ENCODE results near the gene SPSB2.

DNA sequence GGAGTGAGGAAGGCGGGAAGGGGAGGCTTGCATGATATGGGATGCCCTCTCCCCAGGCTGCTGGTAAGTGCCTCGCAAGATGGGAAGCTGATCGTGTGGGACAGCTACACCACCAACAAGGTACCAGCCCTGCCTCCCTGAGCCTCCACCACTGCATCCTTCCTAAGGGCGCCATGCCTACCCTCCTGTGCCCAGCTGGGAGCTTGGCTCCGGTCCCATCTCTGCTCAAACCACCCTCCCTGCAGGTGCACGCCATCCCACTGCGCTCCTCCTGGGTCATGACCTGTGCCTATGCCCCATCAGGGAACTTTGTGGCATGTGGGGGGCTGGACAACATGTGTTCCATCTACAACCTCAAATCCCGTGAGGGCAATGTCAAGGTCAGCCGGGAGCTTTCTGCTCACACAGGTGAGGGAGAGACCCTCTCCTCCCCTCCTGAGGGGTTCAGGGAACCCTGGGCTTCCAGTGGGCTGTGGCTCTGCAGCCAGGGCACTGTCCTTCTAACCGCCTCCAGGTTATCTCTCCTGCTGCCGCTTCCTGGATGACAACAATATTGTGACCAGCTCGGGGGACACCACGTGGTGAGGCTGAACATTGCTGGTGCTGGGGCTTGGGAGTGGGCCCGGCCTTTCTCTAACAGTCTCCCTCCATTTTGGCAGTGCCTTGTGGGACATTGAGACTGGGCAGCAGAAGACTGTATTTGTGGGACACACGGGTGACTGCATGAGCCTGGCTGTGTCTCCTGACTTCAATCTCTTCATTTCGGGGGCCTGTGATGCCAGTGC is 29.8 kb downstream of the SPSB2 start:
- TF ChIP-seq CTCF (IDR thresholded peaks at IDR 0.05) = no peak
- no peak for TF ChIP-seq POLR2A (IDR thresholded peaks at IDR 0.05)
